Erythroblast (primary cell): Measurements from ENCODE around the gene SINHCAF.

ENCODE experiments used
- DNase-seq, 2 experiments: peaks; one replicate each; lab custom pipeline; 2025; lab: John Stamatoyannopoulos, UW
- GATA1 ChIP-seq: IDR thresholded peaks from 2 replicates; pipeline ENCODE4 v1.6.1; 2011; ENCODE audit warnings: low read depth, mild to moderate bottlenecking, control low read depth, low read length, moderate library complexity
- POLR2A ChIP-seq: IDR thresholded peaks from 2 replicates; pipeline ENCODE4 v1.6.1; 2011; ENCODE audit warnings: mild to moderate bottlenecking, low read length

The SINHCAF gene

DNA sequence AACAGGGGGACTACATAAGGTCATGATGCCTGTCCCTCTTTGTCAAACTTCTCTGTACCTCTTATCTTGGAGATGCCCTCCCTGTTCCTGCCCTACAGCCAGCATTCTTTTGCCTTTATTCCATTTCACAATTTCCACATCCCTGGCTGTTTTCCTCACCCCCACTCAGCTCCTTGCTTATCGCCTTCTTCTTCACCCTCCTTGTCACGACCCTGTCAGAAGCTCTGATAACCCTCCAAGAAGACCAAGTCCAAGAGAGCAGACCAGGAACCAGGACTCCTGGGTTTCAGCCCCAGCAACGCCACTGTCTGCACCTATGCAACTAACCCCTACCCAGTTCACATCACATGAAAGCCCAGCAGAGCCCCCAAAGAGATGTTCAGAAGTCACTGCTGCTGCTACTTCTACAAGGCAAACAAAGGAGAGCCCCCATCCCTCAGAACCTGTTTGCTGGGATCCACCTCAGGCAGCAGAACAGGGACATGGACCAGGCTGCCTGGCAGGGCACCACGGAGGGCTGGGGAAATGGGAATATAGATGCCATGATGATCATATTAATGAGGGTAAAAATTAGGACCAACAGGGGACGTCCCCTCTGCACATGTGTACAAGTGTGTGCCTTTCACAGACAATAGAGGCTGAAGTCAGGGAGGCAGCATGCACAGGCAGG is 92.8 kb downstream of the SINHCAF start:
- TF ChIP-seq GATA1 (no peak), POLR2A (no peak)
- DNase-seq = no peak

DNA sequence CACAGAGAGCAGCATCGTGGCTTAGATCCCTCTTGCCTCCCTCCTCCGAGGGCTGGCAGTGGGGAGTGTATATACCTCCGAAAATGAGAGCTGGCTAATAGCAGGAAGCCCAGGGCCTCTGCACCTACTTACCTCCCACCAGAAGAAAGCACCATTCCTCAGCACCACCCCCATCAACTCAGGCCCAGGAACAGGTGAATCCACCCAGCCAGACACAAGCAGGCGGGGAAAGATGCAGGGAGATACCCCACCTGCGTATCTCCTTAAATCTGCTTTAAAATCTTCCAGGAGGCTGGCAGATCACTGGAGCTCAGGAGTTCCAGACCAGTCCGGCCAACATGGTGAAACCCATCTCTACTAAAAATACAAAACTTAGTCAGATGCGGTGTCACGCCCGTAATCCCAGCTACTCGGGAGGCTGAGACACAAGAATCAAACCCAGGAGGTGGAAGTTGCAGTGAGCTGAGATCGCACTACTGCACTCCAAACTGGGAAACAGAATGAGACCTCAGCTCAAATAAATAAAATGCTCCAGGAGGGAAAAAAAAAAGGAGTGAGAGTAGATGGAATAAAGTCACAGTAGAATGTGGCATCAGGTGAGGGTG is 93.5 kb downstream of the SINHCAF start:
- no peak for DNase-seq
- no peak for TF ChIP-seq GATA1
- TF ChIP-seq POLR2A = no peak

DNA sequence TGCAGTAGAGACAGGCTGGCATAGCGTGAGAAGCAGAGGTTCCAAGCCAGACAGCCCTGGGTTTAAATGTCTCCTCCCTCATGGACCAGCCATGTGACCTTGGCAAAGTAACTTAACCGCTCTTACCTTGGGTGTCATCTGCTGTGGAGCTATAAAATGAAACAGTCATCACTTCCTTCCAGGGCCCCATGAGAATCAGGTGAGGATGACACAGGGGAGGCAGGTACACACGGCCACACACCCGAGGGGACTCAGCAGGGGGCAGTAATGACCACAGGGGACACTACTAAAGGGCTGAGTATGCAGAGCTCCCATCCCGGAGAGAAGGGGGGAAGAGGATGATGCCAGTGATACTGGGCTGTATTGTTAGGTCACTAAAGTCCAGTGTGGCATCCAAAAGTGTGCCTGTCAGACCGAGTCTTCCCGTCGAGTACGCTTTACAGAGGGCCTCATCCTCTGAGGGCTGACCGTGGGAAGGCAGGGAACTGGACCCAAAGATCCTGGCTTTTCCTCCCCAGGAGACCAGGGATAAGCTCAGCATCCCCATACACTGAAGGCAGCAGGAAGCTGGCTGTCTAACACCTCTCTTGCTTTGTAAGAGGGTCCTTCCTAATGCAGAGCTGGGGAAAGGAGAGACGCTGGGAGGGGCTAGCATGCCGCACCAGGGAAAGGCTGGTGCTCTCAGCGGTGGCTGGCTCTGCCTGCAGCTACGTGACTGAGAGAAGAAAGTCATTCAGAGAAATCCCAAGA is 94.2 kb downstream of the SINHCAF start:
- TF ChIP-seq GATA1 (no peak), POLR2A (no peak)

More for the DNA sequence above, 94.2 kb downstream of the SINHCAF start:
- no peak for DNase-seq
